Activated B cell treated with CpG ODN at 0.5 μM for 24 hours (primary cell): ENCODE data around the gene ENTPD1. TPM values are rescaled to one million over a fixed set of nuclear protein-coding genes. Genes with fewer than 3 reads are reported as not detected.
"Not testable (repeated sequence)": the region's sequence is repeated elsewhere in the genome, so short reads cannot be mapped to it uniquely, and the experiment has no call there.

Source experiments
- ATAC-seq: fragments of 200-7000 bp; cut with Tn5 transposase; one replicate; pipeline ENCODE4 v1.10.0; 2021; ENCODE audit warnings: low read depth, mild to moderate bottlenecking, moderate library complexity
- CTCF ChIA-PET: fragments of 350-600 bp; sonication (Branson Sonifier 250); formaldehyde crosslinking; loops from one replicate; lab custom pipeline; 2021; ENCODE audit warnings: antibody characterized with exemption; lab: Charles Lee
- POLR2A ChIA-PET: fragments of 350-600 bp; sonication (Branson Sonifier 250); formaldehyde crosslinking; loops from one replicate; lab custom pipeline; 2021; ENCODE audit warnings: antibody characterized with exemption; lab: Charles Lee
- DNase-seq: peaks from one replicate; pipeline ENCODE4 v3.0.0; 2022
- H3K27ac Mint-ChIP-seq: one replicate; pipeline ENCODE4 v1.8.0; 2020; ENCODE audit warnings: mixed read lengths
- H3K27me3 Mint-ChIP-seq: one replicate; pipeline ENCODE4 v1.8.0; 2021; ENCODE audit warnings: mixed read lengths
- H3K36me3 Mint-ChIP-seq: one replicate; pipeline ENCODE4 v1.8.0; 2021; ENCODE audit warnings: low read depth, mixed read lengths
- H3K4me1 Mint-ChIP-seq: one replicate; pipeline ENCODE4 v1.8.0; 2021; ENCODE audit warnings: mixed read lengths
- H3K4me3 Mint-ChIP-seq: one replicate; pipeline ENCODE4 v1.8.0; 2020; ENCODE audit warnings: mild to moderate bottlenecking, mixed read lengths
- H3K9me3 Mint-ChIP-seq: one replicate; pipeline ENCODE4 v1.8.0; 2020; ENCODE audit warnings: mixed read lengths
- CTCF ChIP-seq: fragments of 200-600 bp; IDR thresholded peaks from one replicate; pipeline ENCODE4 v1.8.0; 2022; ENCODE audit warnings: antibody characterized with exemption, mild to moderate bottlenecking
- intact Hi-C: fragments of 100-400 bp; cut with micrococcal nuclease; formaldehyde crosslinking; loops from one replicate; pipeline ENCODE4 v1.15.1; 2024
- total RNA-seq: library from RNA; stranded (reverse); gene quantifications from 2 replicates; pipeline ENCODE4 v1.2.3, GENCODE V29; 2022

ENTPD1 gene
- total RNA-seq, 1 donor from 2014 or later, result 187 TPM

- intact Hi-C loops, result no loop called here
- ChIA-PET POLR2A (interaction anchor here (1.5 kb wide), 1 partner anchor 12 kb away, joined by 4 read pairs; no protein-coding TSS in a partner anchor), CTCF (no interaction called here)
- H3K9me3 Mint-ChIP-seq, result peaks cover 7% of the 10 kb centered on the region
- H3K4me1 Mint-ChIP-seq, result peaks cover 82% of the 10 kb centered on the region
- no peak overlapping the region for H3K4me3 Mint-ChIP-seq
- H3K36me3 Mint-ChIP-seq, result peaks cover 56% of the 10 kb centered on the region
- ATAC-seq (no peak), DNase-seq (no peak)
- H3K27me3 Mint-ChIP-seq, result no peaks in the 10 kb centered on the region
- no peak for TF ChIP-seq CTCF
- peak overlapping the region; percentile 97 for H3K27ac Mint-ChIP-seq
Observed at GRCh38 chr10:95770084-95770720, 14.2 kb downstream of the ENTPD1 start.

GRCh38 chr10:95773454-95773853 is 17.5 kb downstream of the ENTPD1 start:
- ATAC-seq, DNase-seq, H3K27me3 Mint-ChIP-seq, H3K9me3 Mint-ChIP-seq, intact Hi-C loops, H3K4me3 Mint-ChIP-seq, CTCF ChIA-PET: not testable (repeated sequence)
- POLR2A ChIA-PET, result interaction anchor here (1.2 to 1.4 kb wide), 2 partner anchors 10 to 64 kb away, joined by 4 to 5 read pairs; no protein-coding TSS in a partner anchor
- Mint-ChIP-seq H3K27ac (peak overlapping the region; percentile 77), H3K4me1 (peaks cover 88% of the 10 kb centered on the region), H3K36me3 (peaks cover 56% of the 10 kb centered on the region)

- H3K4me3 Mint-ChIP-seq, H3K9me3 Mint-ChIP-seq, intact Hi-C loops, ATAC-seq, H3K27me3 Mint-ChIP-seq, POLR2A ChIA-PET, DNase-seq: not testable (repeated sequence)
- CTCF ChIA-PET, result interaction anchor here (0.8 kb wide), 1 partner anchor 88 kb away, joined by 3 read pairs; no protein-coding TSS in a partner anchor
- H3K36me3 Mint-ChIP-seq, result peaks cover 48% of the 10 kb centered on the region
- H3K27ac Mint-ChIP-seq, result peak overlapping the region; percentile 63
- H3K4me1 Mint-ChIP-seq, result peaks cover 85% of the 10 kb centered on the region
Observed at GRCh38 chr10:95777638-95778037, 21.7 kb downstream of the ENTPD1 start.

- peaks cover 3% of the 10 kb centered on the region for H3K9me3 Mint-ChIP-seq
- peak overlapping the region; percentile 99 for H3K27ac Mint-ChIP-seq
- intact Hi-C loops, result no loop called here
- ChIA-PET POLR2A (interaction anchor here (0.6 to 14.6 kb wide), 10 partner anchors 9 to 94 kb away, joined by 3 to 298 read pairs (median 23); partner anchors contain the start of genes ENTPD1 and TCTN3), CTCF (interaction anchor here (1.3 to 5.3 kb wide), 7 partner anchors 14 to 88 kb away, joined by 3 to 38 read pairs (median 7); partner anchors contain the start of genes ENTPD1 and TCTN3)
- H3K27me3 Mint-ChIP-seq, result no peaks in the 10 kb centered on the region
- peaks cover 35% of the 10 kb centered on the region for H3K36me3 Mint-ChIP-seq
- TF ChIP-seq CTCF, result no peak
- peak overlapping the region; percentile 24 for H3K4me3 Mint-ChIP-seq
- DNase-seq (no peak), ATAC-seq (peak; percentile 38)
- H3K4me1 Mint-ChIP-seq, result peaks cover 91% of the 10 kb centered on the region
Observed at GRCh38 chr10:95782318-95782717, 26.4 kb downstream of the ENTPD1 start.

- no peak for TF ChIP-seq CTCF
- H3K27me3 Mint-ChIP-seq, result no peaks in the 10 kb centered on the region
- H3K9me3 Mint-ChIP-seq, result no peaks in the 10 kb centered on the region
- H3K36me3 Mint-ChIP-seq, result peaks cover 25% of the 10 kb centered on the region
- ATAC-seq, result peak; percentile 55
- CTCF ChIA-PET, result interaction anchor here (1.0 to 5.3 kb wide), 9 partner anchors 24 to 90 kb away, joined by 3 to 38 read pairs (median 7); partner anchors contain the start of genes ENTPD1 and TCTN3
- POLR2A ChIA-PET, result interaction anchor here (0.7 to 14.6 kb wide), 20 partner anchors 8 to 346 kb away, joined by 3 to 298 read pairs (median 4); partner anchors contain the start of genes ENTPD1, TCTN3 and ZNF518A
- H3K4me1 Mint-ChIP-seq, result peaks cover 95% of the 10 kb centered on the region
- peak overlapping the region; percentile 53 for H3K4me3 Mint-ChIP-seq
- H3K27ac Mint-ChIP-seq, result peak overlapping the region; percentile 99
- intact Hi-C loops, result loop anchor here (1.0 kb wide), 7 partner anchors 10 to 89 kb away; no protein-coding TSS in a partner anchor
- DNase-seq, result no peak
Observed at GRCh38 chr10:95783741-95784140, 27.8 kb downstream of the ENTPD1 start.
